HG03135 (cell line): ENCODE data around the gene HLA-DPB1.

ENCODE experiments used
- ATAC-seq: cut with Tn5 transposase; IDR thresholded peaks from one replicate; pipeline ENCODE4 v1.9.1; 2021; ENCODE audit warnings: mild to moderate bottlenecking, moderate library complexity; ENCODE audit not compliant: unreplicated experiment

HLA-DPB1 gene

DNA sequence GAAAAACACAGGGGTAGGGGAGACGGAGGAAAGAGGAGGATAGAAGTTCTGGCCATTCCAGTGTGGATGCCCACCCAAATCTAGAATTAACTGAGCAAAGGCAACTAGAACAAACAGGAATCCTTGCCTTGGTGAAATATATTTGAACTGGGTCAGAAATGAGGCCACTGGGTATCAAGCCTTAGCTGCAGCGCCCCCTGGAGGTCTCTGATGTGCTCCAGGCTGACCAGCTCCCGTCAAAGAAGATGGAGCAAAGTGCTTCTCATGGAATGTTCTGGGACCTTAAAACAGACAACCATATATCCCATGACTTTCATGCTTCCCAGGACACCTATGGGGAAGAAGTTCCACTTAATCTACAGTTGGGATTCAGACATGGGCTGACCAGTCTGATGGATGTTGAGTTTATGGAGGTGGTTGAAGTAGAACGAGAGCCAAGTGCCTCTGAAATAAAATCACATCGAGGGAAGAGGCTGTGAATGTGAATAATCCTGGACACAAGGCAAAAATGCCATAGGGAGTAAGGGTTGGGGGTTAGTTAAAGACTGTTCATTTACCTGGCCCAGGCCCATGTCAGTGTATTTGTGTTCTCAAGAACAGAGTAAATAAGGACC is 50.4 kb downstream of the HLA-DPB1 start:
- no peak for ATAC-seq

DNA sequence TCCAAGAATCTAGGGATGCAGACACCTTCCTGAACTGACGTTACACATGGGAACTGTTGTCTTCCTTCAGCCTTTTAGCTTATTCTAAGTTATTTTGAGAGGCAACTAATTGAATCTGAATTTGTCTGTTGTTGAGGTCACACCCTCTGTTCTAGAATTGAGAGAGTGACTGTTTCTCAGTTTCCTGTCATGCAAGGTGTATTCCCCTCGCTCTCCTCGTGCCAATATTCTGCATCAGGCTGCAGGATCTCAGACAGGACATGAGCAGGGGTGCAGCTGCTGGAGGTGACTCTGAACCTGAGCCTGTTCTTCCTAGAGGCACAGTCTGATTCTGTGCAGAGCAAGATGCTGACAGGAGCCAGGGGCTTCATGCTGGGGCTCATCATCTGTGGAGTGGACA is 52.5 kb downstream of the HLA-DPB1 start:
- ATAC-seq: no peak

DNA sequence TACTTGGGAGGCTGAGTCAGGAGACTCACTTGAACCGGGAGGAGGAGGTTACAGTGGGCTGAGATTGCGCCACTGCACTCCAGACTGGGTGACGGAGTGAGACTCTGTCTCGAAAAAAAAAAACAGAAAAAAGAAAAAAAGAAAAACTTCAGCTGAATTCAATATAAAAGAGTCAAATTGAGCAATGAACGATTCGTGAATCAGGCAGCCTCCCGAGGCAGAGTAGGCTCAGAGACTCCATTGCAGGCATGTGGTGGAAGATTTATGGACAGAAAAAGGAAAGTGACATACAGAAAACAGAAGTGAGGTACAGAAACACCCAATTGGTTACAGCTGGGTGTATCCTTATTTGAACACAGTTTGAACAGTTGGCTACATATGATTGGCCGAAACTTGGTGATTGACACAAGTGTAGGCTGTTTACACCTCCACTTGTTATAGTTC is 56.3 kb downstream of the HLA-DPB1 start:
- ATAC-seq: no peak

DNA sequence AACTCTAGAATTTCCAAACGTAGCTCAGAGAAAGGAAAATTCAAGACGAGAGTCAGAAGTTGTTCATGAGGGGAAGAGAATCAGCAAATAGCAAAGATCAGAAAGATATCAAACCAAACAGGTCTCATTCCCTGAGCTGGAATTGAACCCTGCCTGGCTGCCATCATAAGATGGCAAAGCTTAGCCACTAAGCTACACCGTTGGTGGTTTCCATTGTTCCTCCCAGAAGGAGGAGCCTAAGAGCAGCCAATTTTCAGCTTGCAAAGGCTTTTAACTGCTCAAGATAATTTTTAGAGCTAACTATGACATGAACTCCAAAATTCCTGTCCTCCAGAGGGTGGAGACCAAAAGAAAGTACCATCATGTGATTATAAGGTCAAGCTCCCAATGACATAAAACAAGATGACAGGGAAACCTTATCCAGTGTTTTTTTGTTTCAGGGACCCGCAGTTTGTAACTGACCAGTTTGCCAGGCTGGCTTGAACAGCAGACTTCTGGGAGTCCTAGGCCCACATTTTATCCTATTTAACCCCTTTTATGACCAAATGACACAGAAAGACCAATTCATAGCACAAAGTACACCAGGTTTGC is 60.6 kb downstream of the HLA-DPB1 start:
- no peak for ATAC-seq
